ENCODE results near the gene ARHGEF2. TPM values are rescaled to one million over a fixed set of nuclear protein-coding genes. Genes with fewer than 3 reads are reported as not detected.

Gene ARHGEF2
- total RNA-seq, 1 experiment from 2014 or later = 69.5 TPM

- TF ChIP-seq ZNF532 (CRISPR knock-in tag; IDR thresholded peaks at IDR 0.05; ENCODE audit: borderline replicate concordance) = no peak
These were observed 25.8 kb downstream of the ARHGEF2 start (continued) for GRCh38 chr1:155952505-155952890.

- ATAC-seq (no peak), DNase-seq (ENCODE audit: low spot score) (no peak)
- Mint-ChIP-seq H3K36me3 (peaks cover 55% of the 10 kb centered on the region), H3K27ac (no peak overlapping the region), H3K4me1 (peaks cover 3% of the 10 kb centered on the region), H3K4me3 (no peak overlapping the region), H3K9me3 (no peaks in the 10 kb centered on the region), H3K27me3 (ENCODE audit: low read depth) (no peaks in the 10 kb centered on the region)
- no peak for TF ChIP-seq CTCF (IDR thresholded peaks at IDR 0.05)
- TF ChIP-seq TEAD1 (CRISPR knock-in tag; IDR thresholded peaks at IDR 0.05) = no peak
- no peak for TF ChIP-seq ESRRA (CRISPR knock-in tag; IDR thresholded peaks at IDR 0.05; ENCODE audit: borderline replicate concordance)
- no peak for TF ChIP-seq ERG (CRISPR knock-in tag; IDR thresholded peaks at IDR 0.05)
- POLR2A ChIA-PET = no interaction called here
- CTCF ChIA-PET = interaction anchor here (1.0 kb wide), 1 partner anchor 174 kb away, joined by 3 read pairs; no protein-coding TSS in a partner anchor
These were observed 26.4 kb downstream of the ARHGEF2 start for GRCh38 chr1:155951753-155952504.

GRCh38 chr1:155950829-155951228, 27.5 kb downstream of the ARHGEF2 start:
- no peaks in the 10 kb centered on the region for H3K9me3 Mint-ChIP-seq
- DNase-seq (ENCODE audit: low spot score) (no peak), ATAC-seq (no peak)
- H3K27ac Mint-ChIP-seq = no peak overlapping the region
- TF ChIP-seq NFYB (CRISPR knock-in tag; conservative IDR thresholded peaks at IDR 0.05; ENCODE audit: low read depth) (no peak), ZNF671 (CRISPR knock-in tag; IDR thresholded peaks at IDR 0.05) (no peak), RORB (CRISPR knock-in tag; IDR thresholded peaks at IDR 0.05) (no peak), ZMAT4 (CRISPR knock-in tag; IDR thresholded peaks at IDR 0.05) (no peak), ZNF512 (CRISPR knock-in tag; IDR thresholded peaks at IDR 0.05; ENCODE audit: borderline replicate concordance) (no peak), ZSCAN18 (CRISPR knock-in tag; IDR thresholded peaks at IDR 0.05) (no peak), ZNF416 (CRISPR knock-in tag; IDR thresholded peaks at IDR 0.05) (no peak), ZNF219 (CRISPR knock-in tag; IDR thresholded peaks at IDR 0.05; ENCODE audit: borderline replicate concordance) (no peak), NR2C2 (CRISPR knock-in tag; IDR thresholded peaks at IDR 0.05) (no peak), JAZF1 (CRISPR knock-in tag; IDR thresholded peaks at IDR 0.05) (no peak), NR1H2 (CRISPR knock-in tag; IDR thresholded peaks at IDR 0.05) (no peak), GABPB1 (CRISPR knock-in tag; IDR thresholded peaks at IDR 0.05) (no peak), ATF6 (CRISPR knock-in tag; IDR thresholded peaks at IDR 0.05) (no peak), GTF2I (CRISPR knock-in tag; conservative IDR thresholded peaks at IDR 0.05) (no peak)
- CTCF ChIA-PET = interaction anchor here (0.9 to 1.0 kb wide), 4 partner anchors 13 to 175 kb away, joined by 3 read pairs; no protein-coding TSS in a partner anchor
- peaks cover 13% of the 10 kb centered on the region for H3K4me1 Mint-ChIP-seq
- no peak overlapping the region for H3K4me3 Mint-ChIP-seq
- no peaks in the 10 kb centered on the region for H3K27me3 Mint-ChIP-seq (ENCODE audit: low read depth)
- POLR2A ChIA-PET = interaction anchor here (0.6 kb wide), 1 partner anchor 17 kb away, joined by 7 read pairs; no protein-coding TSS in a partner anchor
- H3K36me3 Mint-ChIP-seq = peaks cover 56% of the 10 kb centered on the region
